ENCODE results near the gene CTSE.

- TF ChIP-seq CTCF (IDR thresholded peaks at IDR 0.05; ENCODE audit: insufficient read depth, low read length, poor library complexity, severe bottlenecking) (no peak), EZH2phosphoT487 (conservative IDR thresholded peaks at IDR 0.05; ENCODE audit: low read length) (no peak)
These were observed 20.6 kb downstream of the CTSE start, which contains the start of gene RAB7B for GRCh38 chr1:206002871-206003801.

Measured in SU-DHL-6 (cell line).